DMS153 (cell line): ENCODE data around the gene TMEM63A.
"Not testable (repeated sequence)": the region's sequence is repeated elsewhere in the genome, so short reads cannot be mapped to it uniquely, and the experiment has no call there.

ENCODE experiments used
- DNase-seq: peaks from one replicate; lab custom pipeline; 2025; lab: John Stamatoyannopoulos, UW

TMEM63A gene

DNA sequence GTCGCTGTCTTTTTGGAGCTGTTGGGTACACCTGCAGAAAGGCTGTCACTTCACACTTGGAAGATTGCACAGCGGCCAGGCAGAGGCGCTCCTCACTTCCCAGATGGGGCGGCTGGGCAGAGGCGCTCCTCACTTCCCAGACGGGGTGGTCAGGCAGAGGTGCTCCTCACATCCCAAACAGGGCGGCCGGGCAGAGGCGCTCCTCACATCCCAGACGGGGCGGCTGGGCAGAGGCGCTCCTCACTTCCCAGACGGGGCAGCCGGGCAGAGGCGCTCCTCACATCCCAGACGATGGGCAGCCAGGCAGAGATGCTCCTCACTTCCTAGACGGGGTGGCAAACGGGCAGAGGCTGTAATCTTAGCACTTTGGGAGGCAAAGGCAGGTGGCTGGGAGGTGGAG, 86.1 kb downstream of the TMEM63A start:
- not testable (repeated sequence) for DNase-seq
